GM12873 (cell line): Measurements from ENCODE around the gene FOXS1.

Source experiments
- TF ChIP-seq, protein P1 (sequence below): IDR thresholded peaks from 2 replicates; pipeline ENCODE4 v1.5.1; 2012; ENCODE audit warnings: low read depth, mild to moderate bottlenecking, moderate library complexity, low read length, control low read depth; ENCODE audit not compliant: insufficient read depth; ENCODE audit errors: missing control alignments

Gene FOXS1

DNA sequence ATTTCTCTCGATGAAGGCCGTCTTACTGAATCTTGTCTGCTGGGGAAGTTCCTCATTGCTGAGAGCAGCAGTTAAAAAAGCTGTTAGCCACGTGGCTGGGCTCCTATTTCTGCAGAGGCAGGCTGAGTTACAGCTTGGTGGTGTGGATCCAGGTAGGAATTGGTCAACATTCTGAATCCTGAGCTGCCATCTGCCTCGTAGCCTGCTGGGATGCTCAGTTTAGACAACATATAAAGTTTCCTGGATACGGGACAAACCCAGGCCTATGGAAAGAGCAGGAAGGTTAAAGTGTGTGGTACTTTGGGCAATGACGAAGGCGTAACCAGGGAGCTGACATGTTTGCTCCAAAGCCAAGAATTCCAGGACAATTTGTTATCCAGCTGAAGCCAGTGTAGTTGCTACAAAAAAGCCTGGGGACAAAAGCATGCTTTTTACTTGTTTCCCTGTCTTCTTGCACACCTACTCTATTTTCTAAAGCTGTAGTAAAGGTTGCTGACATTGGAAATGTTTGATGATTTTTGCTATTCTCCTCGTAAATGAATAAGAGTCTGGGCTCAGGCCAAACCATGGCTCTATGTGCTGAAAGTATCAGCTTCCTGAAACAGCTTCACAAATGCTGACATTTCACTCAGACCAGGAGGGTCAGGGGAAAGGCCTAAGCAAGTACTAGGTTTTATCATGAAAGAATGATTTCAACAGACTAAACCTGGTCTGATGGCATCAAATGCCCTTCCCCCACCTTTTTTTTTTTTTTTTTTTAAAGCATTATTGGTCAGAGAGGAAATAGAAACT lies 38.6 kb downstream of the FOXS1 start:
- TF ChIP-seq, protein P1, sequence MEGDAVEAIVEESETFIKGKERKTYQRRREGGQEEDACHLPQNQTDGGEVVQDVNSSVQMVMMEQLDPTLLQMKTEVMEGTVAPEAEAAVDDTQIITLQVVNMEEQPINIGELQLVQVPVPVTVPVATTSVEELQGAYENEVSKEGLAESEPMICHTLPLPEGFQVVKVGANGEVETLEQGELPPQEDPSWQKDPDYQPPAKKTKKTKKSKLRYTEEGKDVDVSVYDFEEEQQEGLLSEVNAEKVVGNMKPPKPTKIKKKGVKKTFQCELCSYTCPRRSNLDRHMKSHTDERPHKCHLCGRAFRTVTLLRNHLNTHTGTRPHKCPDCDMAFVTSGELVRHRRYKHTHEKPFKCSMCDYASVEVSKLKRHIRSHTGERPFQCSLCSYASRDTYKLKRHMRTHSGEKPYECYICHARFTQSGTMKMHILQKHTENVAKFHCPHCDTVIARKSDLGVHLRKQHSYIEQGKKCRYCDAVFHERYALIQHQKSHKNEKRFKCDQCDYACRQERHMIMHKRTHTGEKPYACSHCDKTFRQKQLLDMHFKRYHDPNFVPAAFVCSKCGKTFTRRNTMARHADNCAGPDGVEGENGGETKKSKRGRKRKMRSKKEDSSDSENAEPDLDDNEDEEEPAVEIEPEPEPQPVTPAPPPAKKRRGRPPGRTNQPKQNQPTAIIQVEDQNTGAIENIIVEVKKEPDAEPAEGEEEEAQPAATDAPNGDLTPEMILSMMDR, result no peak

GRCh38 chr20:31803552-31804291 lies 41.7 kb downstream of the FOXS1 start:
- TF ChIP-seq, protein P1, result no peak

DNA sequence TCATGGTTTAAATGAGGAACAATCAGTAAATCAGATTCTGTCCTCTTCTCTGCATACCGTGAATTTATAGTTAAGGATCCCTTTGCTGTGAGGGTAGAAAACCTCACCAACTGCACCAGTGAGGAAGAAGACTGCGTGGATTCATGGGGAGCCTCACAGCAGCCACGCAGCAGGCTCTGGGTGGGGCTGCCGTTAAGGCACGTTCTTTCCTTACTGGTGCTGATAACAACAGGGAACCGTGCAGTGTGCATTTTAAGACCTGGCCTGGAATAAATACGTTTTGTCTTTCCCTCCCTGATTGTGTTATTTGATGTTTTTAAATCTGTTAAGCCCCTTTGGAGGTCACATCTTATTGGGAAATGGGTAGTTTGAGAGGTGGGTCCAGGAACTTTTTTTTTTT lies 43.9 kb downstream of the FOXS1 start:
- TF ChIP-seq, protein P1, result no peak

- TF ChIP-seq, protein P1, result no peak
Measured at GRCh38 chr20:31797364-31797763, 48.0 kb downstream of the FOXS1 start.
